Measurements from ENCODE around the gene FOXM1. TPM values are rescaled to one million over a fixed set of nuclear protein-coding genes. Genes with fewer than 3 reads are reported as not detected.

Gene FOXM1
- total and polyA plus RNA-seq, 2 of the 13 experiments (the other 11 are each of a cell fraction or from before 2014, with no cell fraction given), result 17.1 to 25.9 TPM

GRCh38 chr12:2900642-2901041 is 23.7 kb upstream of the FOXM1 start (continued):
- TF ChIP-seq, protein P1, sequence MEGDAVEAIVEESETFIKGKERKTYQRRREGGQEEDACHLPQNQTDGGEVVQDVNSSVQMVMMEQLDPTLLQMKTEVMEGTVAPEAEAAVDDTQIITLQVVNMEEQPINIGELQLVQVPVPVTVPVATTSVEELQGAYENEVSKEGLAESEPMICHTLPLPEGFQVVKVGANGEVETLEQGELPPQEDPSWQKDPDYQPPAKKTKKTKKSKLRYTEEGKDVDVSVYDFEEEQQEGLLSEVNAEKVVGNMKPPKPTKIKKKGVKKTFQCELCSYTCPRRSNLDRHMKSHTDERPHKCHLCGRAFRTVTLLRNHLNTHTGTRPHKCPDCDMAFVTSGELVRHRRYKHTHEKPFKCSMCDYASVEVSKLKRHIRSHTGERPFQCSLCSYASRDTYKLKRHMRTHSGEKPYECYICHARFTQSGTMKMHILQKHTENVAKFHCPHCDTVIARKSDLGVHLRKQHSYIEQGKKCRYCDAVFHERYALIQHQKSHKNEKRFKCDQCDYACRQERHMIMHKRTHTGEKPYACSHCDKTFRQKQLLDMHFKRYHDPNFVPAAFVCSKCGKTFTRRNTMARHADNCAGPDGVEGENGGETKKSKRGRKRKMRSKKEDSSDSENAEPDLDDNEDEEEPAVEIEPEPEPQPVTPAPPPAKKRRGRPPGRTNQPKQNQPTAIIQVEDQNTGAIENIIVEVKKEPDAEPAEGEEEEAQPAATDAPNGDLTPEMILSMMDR (CRISPR knock-in tag; IDR thresholded peaks at IDR 0.05), result no peak

DNA sequence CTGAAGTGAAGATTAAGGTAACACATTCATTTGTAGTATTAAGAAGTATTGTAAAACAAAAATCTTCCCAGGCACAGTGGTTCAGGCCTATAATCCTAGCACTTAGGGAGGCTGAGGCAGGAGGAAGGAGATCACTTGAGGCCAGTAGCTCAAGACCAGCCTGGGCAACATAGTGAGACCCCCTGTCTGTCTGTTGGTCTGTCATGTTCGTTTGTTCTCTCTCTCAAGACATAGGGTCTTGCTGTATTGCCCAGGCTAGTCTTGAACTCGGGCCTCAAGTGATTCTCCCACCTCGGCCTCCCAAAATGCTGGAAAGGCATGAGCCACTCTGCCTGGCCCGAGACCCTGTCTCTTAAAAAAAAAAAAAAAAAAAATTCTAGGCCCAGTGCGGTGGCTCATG is 20.4 kb upstream of the FOXM1 start:
- Histone ChIP-seq H3K79me2 (ENCODE audit: insufficient read depth, low read length) (peaks cover 27% of the 10 kb centered on the region), H3K27ac (ENCODE audit: extremely low read length, insufficient read depth, low read length) (no peak overlapping the region), H3K36me3 (replicated peaks in 1 of 2; ENCODE audit: control insufficient read depth in 1 of 2, insufficient read depth in 2 of 2, low read length in 2 of 2) (no peaks in the 10 kb centered on the region), H3K4me2 (ENCODE audit: low read depth, low read length) (no peak overlapping the region), H3K9ac (ENCODE audit: insufficient read depth, low read depth, low read length) (no peak overlapping the region), H4K20me1 (ENCODE audit: insufficient read depth, low read length) (no peaks in the 10 kb centered on the region), H3K4me1 (ENCODE audit: insufficient read depth, low read length) (peaks cover 24% of the 10 kb centered on the region), H2AFZ (ENCODE audit: low read length) (no peak overlapping the region), H3K27me3 (ENCODE audit: control insufficient read depth in 1 of 2, insufficient read depth in 2 of 2, low read length in 2 of 2) (no peaks in the 10 kb centered on the region), H3K4me3 (replicated peaks in 1 of 3; ENCODE audit: insufficient read depth in 1 of 3, low read depth in 2 of 3, low read length in 3 of 3) (no peak overlapping the region), H3K9me3 (ENCODE audit: low read length) (no peaks in the 10 kb centered on the region)
- WGBS (ENCODE audit: low lambda C conversion rate), result 89% methylated on average over 5 of the region's 5 CpGs
- in situ Hi-C loops (cut with HindIII; ENCODE audit: extremely low pct_ligation_motif_present, low pct_unique_long_range_greater_than_20kb) (no loop called here), intact Hi-C loops (cut with micrococcal nuclease; ENCODE audit: unreplicated experiment) (no loop called here)
- POLR2A ChIA-PET, result no interaction called here
- CTCF ChIA-PET (ENCODE audit: low intra/inter-chr PET ratio, low total read pairs), result no interaction called here
- no peak for ATAC-seq
- no peak for DNase-seq (ENCODE audit: low spot score)
- no peak for FAIRE-seq
- TF ChIP-seq ZNF451 (CRISPR knock-in tag; IDR thresholded peaks at IDR 0.05), result no peak
- TF ChIP-seq ZNF121 (CRISPR knock-in tag; IDR thresholded peaks at IDR 0.05), result peak; percentile 38; the same call in 1 of the 2 replicates
- BruUV-seq (replicated peaks), result no TSS peak

DNA sequence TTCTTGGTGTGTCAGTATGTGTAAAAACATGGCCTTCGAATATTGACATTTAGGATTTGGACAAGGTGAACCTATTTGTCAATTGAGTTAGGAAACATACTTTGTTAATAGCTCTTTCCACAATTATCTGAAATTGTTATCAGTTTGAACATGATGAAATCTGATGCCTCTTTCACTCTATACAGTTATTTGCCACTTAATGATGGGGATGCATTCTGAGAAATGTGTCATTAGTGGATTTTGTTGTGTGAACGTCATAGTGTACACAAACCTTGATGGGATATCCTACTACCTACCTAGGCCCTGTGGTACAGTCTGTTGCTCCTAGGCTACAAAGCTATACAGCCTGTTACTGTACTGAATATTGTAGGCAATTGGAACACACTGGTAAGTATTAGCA is 18.5 kb upstream of the FOXM1 start:
- ChIA-PET CTCF (ENCODE audit: low intra/inter-chr PET ratio, low total read pairs) (no interaction called here), POLR2A (no interaction called here)
- H3K9ac ChIP-seq (ENCODE audit: insufficient read depth, low read depth, low read length), result no peak overlapping the region
- H3K4me1 ChIP-seq (ENCODE audit: insufficient read depth, low read length), result peaks cover 32% of the 10 kb centered on the region
- H3K36me3 ChIP-seq (replicated peaks in 1 of 2; ENCODE audit: control insufficient read depth in 1 of 2, insufficient read depth in 2 of 2, low read length in 2 of 2), result no peaks in the 10 kb centered on the region
- peak overlapping the region; percentile 18 for H3K27ac ChIP-seq (ENCODE audit: extremely low read length, insufficient read depth, low read length)
- in situ Hi-C loops (cut with HindIII; ENCODE audit: extremely low pct_ligation_motif_present, low pct_unique_long_range_greater_than_20kb) (no loop called here), intact Hi-C loops (cut with micrococcal nuclease; ENCODE audit: unreplicated experiment) (no loop called here)
- H4K20me1 ChIP-seq (ENCODE audit: insufficient read depth, low read length), result no peaks in the 10 kb centered on the region
- H3K27me3 ChIP-seq (ENCODE audit: control insufficient read depth in 1 of 2, insufficient read depth in 2 of 2, low read length in 2 of 2), result no peaks in the 10 kb centered on the region
- FAIRE-seq (no peak), DNase-seq (ENCODE audit: low spot score) (no peak), ATAC-seq (no peak)
- no peak overlapping the region for H3K4me3 ChIP-seq (replicated peaks in 1 of 3; ENCODE audit: insufficient read depth in 1 of 3, low read depth in 2 of 3, low read length in 3 of 3)
- 58% methylated on average over 2 of the region's 2 CpGs for WGBS (ENCODE audit: low lambda C conversion rate)
- H3K79me2 ChIP-seq (ENCODE audit: insufficient read depth, low read length), result peaks cover 31% of the 10 kb centered on the region
- H2AFZ ChIP-seq (ENCODE audit: low read length), result no peak overlapping the region
- BruUV-seq (replicated peaks), result no TSS peak
- no peak overlapping the region for H3K4me2 ChIP-seq (ENCODE audit: low read depth, low read length)
- H3K9me3 ChIP-seq (ENCODE audit: low read length), result no peaks in the 10 kb centered on the region
- TF ChIP-seq MEF2D (CRISPR knock-in tag; IDR thresholded peaks at IDR 0.05) (no peak), CBFB (CRISPR knock-in tag; IDR thresholded peaks at IDR 0.05) (no peak), ZNF260 (CRISPR knock-in tag; IDR thresholded peaks at IDR 0.05; ENCODE audit: borderline replicate concordance, low read depth) (no peak), MTF2 (CRISPR knock-in tag; IDR thresholded peaks at IDR 0.05; ENCODE audit: borderline replicate concordance) (no peak)
